ENCODE measurements around the gene TMEM88.
"Not testable (repeated sequence)": the region's sequence is repeated elsewhere in the genome, so short reads cannot be mapped to it uniquely, and the experiment has no call there.

Gene TMEM88

DNA sequence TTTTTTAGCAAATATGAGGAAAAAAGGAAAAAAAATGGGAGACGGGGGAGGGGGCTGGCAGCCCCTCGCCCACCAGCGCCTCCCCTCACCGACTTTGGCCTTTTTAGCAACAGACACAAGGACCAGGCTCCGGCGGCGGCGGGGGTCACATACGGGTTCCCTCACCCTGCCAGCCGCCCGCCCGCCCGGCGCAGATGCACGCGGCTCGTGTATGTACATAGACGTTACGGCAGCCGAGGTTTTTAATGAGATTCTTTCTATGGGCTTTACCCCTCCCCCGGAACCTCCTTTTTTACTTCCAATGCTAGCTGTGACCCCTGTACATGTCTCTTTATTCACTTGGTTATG is 1.2 kb upstream of the TMEM88 start:
- Histone ChIP-seq H3K36me3 (ENCODE audit: control insufficient read depth in 1 of 2, insufficient read depth in 2 of 2, low read length in 2 of 2) (peaks cover 32 to 48% of the 10 kb centered on the region in 2 donors), H3K9me3 (ENCODE audit: control insufficient read depth in 1 of 2, low read length in 2 of 2) (no peaks in the 10 kb centered on the region), H3K27me3 (ENCODE audit: low read depth, low read length) (no peaks in the 10 kb centered on the region), H3K27ac (ENCODE audit: low read length) (no peak overlapping the region), H3K4me1 (ENCODE audit: control insufficient read depth in 1 of 2, insufficient read depth in 2 of 2, low read length in 2 of 2) (peaks cover 14 to 38% of the 10 kb centered on the region in 2 donors), H3K4me3 (ENCODE audit: low read depth in 1 of 2, low read length in 2 of 2) (no peak overlapping the region)

DNA sequence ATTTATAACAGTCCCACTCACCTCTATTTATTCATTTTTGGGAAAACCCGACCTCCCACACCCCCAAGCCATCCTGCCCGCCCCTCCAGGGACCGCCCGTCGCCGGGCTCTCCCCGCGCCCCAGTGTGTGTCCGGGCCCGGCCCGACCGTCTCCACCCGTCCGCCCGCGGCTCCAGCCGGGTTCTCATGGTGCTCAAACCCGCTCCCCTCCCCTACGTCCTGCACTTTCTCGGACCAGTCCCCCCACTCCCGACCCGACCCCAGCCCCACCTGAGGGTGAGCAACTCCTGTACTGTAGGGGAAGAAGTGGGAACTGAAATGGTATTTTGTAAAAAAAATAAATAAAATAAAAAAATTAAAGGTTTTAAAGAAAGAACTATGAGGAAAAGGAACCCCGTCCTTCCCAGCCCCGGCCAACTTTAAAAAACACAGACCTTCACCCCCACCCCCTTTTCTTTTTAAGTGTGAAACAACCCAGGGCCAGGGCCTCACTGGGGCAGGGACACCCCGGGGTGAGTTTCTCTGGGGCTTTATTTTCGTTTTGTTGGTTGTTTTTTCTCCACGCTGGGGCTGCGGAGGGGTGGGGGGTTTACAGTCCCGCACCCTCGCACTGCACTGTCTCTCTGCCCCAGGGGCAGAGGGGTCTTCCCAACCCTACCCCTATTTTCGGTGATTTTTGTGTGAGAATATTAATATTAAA is 638 bp upstream of the TMEM88 start:
- Histone ChIP-seq H3K4me3 (ENCODE audit: low read depth in 1 of 2, low read length in 2 of 2) (no peak overlapping the region), H3K4me1 (ENCODE audit: control insufficient read depth in 1 of 2, insufficient read depth in 2 of 2, low read length in 2 of 2) (peaks cover 18 to 42% of the 10 kb centered on the region in 2 donors), H3K9me3 (ENCODE audit: control insufficient read depth in 1 of 2, low read length in 2 of 2) (no peaks in the 10 kb centered on the region), H3K36me3 (ENCODE audit: control insufficient read depth in 1 of 2, insufficient read depth in 2 of 2, low read length in 2 of 2) (peaks cover 32 to 42% of the 10 kb centered on the region in 2 donors), H3K27ac (ENCODE audit: low read length) (no peak overlapping the region), H3K27me3 (ENCODE audit: low read depth, low read length) (no peaks in the 10 kb centered on the region)

DNA sequence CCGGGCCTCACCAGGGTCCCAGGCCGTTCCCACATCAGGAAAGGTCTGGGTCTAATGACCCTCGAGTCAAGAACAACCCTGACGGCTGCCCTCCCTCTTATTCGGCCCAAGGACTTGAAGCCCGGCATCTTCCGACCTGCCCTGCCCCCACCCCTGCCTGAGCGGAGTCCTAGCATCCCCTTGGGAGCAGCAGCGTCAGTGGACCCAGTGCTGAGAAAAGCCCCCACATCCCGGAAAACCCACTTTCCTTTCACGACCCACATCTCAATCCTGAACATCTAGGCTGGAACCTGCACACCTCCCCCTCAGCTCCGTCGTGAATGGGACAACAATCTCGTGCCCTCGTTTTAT is 769 bp downstream of the TMEM88 start:
- Histone ChIP-seq H3K9me3 (ENCODE audit: control insufficient read depth in 1 of 2, low read length in 2 of 2) (no peaks in the 10 kb centered on the region), H3K4me1 (ENCODE audit: control insufficient read depth in 1 of 2, insufficient read depth in 2 of 2, low read length in 2 of 2) (peaks cover 18 to 42% of the 10 kb centered on the region in 2 donors), H3K27me3 (ENCODE audit: low read depth, low read length) (no peaks in the 10 kb centered on the region), H3K4me3 (ENCODE audit: low read depth in 1 of 2, low read length in 2 of 2) (peak overlapping the region; percentile 90 to 97), H3K36me3 (ENCODE audit: control insufficient read depth in 1 of 2, insufficient read depth in 2 of 2, low read length in 2 of 2) (peaks cover 22 to 36% of the 10 kb centered on the region in 2 donors), H3K27ac (ENCODE audit: low read length) (no peak overlapping the region)

DNA sequence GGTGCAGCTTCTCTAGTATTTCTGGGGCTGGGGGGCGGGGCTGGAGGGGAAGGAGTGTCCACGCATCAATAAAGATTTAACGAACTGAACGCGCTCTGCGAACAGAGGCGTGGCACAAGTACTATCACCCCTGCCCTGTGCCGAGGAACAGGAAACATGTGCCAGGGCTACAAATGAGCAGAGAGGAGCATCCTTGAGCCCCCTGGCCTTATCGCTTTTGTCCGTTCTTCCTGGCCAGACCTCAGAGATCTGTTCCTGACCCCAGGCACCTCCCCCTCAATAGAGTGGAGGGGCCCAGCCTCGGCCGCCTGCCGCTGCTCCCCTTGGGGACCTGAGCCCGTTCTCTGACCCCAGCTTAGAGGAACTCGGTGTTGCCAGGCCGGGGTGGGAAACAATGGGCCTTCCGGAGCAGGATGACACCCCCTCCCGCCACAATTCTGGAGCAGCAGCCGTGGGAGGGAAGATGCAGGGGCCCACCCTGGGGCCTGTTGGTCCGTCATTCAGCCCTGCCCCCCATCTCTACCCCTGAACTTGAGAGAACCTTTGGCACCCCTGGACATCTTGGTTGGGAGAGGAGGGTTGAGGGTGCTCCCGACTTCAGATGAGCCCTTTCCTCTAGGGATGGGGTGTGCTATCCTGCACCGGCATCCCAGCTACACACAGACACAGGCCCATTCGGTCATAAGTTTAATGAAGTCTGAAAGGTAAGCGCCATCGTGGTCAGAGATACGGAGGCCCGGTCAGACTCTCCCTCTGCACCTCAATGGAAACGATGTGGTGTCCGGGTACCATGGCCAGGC is 1.3 kb downstream of the TMEM88 start:
- H3K27me3 ChIP-seq (ENCODE audit: low read depth, low read length): no peaks in the 10 kb centered on the region
- H3K4me3 ChIP-seq (ENCODE audit: low read depth in 1 of 2, low read length in 2 of 2): peak overlapping the region; percentile 90 to 97
- H3K4me1 ChIP-seq (ENCODE audit: control insufficient read depth in 1 of 2, insufficient read depth in 2 of 2, low read length in 2 of 2): peaks cover 18 to 42% of the 10 kb centered on the region in 2 donors
- peaks cover 16 to 36% of the 10 kb centered on the region in 2 donors for H3K36me3 ChIP-seq (ENCODE audit: control insufficient read depth in 1 of 2, insufficient read depth in 2 of 2, low read length in 2 of 2)
- no peaks in the 10 kb centered on the region for H3K9me3 ChIP-seq (ENCODE audit: control insufficient read depth in 1 of 2, low read length in 2 of 2)
- peak overlapping the region; percentile 100 for H3K27ac ChIP-seq (ENCODE audit: low read length)

DNA sequence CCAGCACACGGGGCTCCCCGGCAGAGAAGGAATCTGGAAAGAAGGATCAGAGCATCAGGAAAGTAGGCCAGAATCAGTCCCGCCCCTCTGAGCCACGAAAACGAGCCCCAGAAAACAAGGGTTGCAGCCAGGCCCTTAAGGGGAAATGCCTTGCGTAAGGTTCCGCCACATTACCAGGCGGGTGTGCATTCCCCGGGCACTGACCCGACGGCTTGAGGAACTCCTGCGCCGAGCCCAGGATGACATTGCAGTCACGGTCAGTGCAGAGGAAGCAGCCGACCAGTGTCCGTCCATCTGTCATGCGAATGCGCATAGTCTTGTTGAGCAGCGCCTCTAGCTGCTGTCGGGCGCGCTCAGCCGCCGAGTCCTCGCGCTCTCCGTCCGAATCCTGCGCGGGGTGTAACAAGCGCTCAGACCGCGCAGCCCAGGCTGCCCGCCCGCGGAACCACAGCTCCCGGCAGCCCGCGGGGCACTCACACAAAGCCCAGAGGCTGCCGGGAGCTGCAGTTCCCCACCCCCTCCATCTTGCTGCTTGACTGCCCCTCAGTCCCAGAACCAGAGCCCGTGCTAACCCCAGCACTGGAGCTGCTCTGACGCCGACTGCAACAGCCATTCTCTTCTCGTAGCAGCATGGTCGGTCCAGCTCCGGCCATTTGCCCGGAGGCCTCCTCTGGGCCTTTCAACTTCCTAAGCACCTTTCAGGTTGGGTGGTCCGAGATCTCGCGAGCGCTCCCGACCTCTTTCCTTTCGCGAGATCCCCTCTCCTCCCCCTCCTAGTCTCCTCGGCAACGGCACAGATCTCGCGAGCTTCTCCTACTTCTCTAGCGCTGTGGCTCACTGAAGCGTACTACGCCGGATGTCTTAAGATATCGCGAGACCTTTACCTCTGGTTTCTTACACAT is 2.2 kb downstream of the TMEM88 start, which contains the start of gene NAA38:
TSS of gene NAA38 (minus strand) at position 749 of the 902 bp plus-strand sequence. CDS start at position 653, 96 bp downstream.
- peaks cover 14 to 35% of the 10 kb centered on the region in 2 donors for H3K36me3 ChIP-seq (ENCODE audit: control insufficient read depth in 1 of 2, insufficient read depth in 2 of 2, low read length in 2 of 2)
- peaks cover 18 to 34% of the 10 kb centered on the region in 2 donors for H3K4me1 ChIP-seq (ENCODE audit: control insufficient read depth in 1 of 2, insufficient read depth in 2 of 2, low read length in 2 of 2)
- H3K27ac ChIP-seq (ENCODE audit: low read length): peak within 1 kb of the TSS; percentile 100
- no peaks in the 10 kb centered on the region for H3K9me3 ChIP-seq (ENCODE audit: control insufficient read depth in 1 of 2, low read length in 2 of 2)
- H3K4me3 ChIP-seq (ENCODE audit: low read depth in 1 of 2, low read length in 2 of 2): peak within 1 kb of the TSS; percentile 90 to 97
- no peaks in the 10 kb centered on the region for H3K27me3 ChIP-seq (ENCODE audit: low read depth, low read length)

DNA sequence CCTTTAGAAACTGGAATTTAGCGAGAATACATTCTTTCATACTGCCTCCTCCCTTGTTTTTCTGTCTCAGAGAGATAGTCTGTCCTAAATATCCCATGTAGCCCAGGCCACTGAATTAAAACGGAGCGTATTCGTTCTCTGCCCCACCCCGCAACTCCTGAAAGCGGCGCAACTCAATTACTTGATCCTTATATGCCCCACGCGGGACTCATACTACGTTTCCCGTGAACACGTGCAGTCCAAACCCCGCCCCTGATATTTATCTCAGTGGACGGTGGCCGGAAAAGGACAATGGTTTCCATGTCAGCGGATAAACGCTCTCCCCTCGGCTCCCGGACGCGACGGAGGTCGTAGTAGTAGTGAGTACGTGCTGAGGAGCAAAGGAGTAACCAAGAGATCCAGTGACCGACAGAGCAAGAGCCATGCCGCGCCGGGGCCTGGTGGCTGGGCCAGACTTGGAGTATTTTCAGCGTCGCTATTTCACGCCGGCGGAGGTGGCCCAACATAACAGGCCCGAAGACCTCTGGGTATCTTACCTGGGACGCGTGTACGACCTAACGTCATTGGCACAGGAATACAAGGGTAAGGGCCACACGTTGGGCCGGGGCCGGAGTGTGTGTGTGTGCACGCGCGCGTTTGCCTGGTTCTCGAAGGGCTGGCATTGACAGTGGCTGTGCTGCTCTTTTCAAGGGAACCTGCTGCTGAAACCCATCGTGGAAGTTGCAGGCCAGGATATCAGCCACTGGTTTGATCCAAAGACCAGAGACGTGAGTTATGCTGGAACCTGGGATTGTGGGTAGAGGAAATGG is 3.1 kb downstream of the TMEM88 start, which contains the start of gene CYB5D1:
TSS of gene CYB5D1 (plus strand) at position 291 of the 809 bp plus-strand sequence. CDS start at position 423, 132 bp downstream.
- Histone ChIP-seq H3K27me3 (ENCODE audit: low read depth, low read length) (no peaks in the 10 kb centered on the region), H3K4me1 (ENCODE audit: control insufficient read depth in 1 of 2, insufficient read depth in 2 of 2, low read length in 2 of 2) (peaks cover 18 to 30% of the 10 kb centered on the region in 2 donors), H3K4me3 (ENCODE audit: low read depth in 1 of 2, low read length in 2 of 2) (peak within 1 kb of the TSS; percentile 90 to 97), H3K27ac (ENCODE audit: low read length) (peak within 1 kb of the TSS; percentile 100), H3K36me3 (ENCODE audit: control insufficient read depth in 1 of 2, insufficient read depth in 2 of 2, low read length in 2 of 2) (peaks cover 6 to 30% of the 10 kb centered on the region in 2 donors), H3K9me3 (ENCODE audit: control insufficient read depth in 1 of 2, low read length in 2 of 2) (no peaks in the 10 kb centered on the region)

DNA sequence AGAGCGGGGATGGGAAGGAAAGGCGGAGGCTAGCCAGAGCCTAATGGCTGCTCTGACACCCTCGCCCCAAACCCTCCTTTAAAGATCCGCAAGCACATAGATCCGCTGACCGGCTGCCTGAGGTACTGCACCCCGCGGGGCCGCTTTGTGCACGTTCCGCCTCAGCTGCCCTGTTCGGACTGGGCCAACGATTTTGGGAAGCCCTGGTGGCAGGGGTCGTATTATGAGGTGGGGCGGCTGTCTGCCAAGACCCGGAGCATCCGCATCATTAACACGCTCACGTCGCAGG is 3.6 kb downstream of the TMEM88 start:
- no peaks in the 10 kb centered on the region for H3K27me3 ChIP-seq (ENCODE audit: low read depth, low read length)
- H3K4me3 ChIP-seq (ENCODE audit: low read depth in 1 of 2, low read length in 2 of 2): peak overlapping the region; percentile 90 to 97
- H3K9me3 ChIP-seq (ENCODE audit: control insufficient read depth in 1 of 2, low read length in 2 of 2): no peaks in the 10 kb centered on the region
- H3K36me3 ChIP-seq (ENCODE audit: control insufficient read depth in 1 of 2, insufficient read depth in 2 of 2, low read length in 2 of 2): peaks cover 3 to 24% of the 10 kb centered on the region in 2 donors
- H3K4me1 ChIP-seq (ENCODE audit: control insufficient read depth in 1 of 2, insufficient read depth in 2 of 2, low read length in 2 of 2): peaks cover 18 to 30% of the 10 kb centered on the region in 2 donors
- peak overlapping the region; percentile 100 for H3K27ac ChIP-seq (ENCODE audit: low read length)

DNA sequence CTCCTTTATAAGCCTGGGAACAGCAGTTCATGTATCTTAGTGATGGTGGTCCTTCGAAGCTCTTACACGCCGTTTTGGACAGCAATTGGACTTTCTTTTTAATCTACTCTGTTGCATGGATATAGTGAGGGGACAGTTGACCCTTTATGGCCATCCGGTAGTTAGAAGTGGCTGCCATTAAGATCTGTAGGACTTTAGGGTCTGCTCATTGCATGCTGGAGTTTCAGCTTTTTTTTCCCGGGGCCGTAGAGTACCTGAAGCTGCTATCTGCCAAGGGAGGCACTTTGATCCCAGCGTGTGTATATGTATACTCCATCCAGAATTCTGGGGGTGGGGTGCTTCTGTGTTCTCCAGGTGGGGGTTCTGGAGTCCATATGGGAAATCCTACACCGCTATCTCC is 4.2 kb downstream of the TMEM88 start:
- H3K4me1 ChIP-seq (ENCODE audit: control insufficient read depth in 1 of 2, insufficient read depth in 2 of 2, low read length in 2 of 2): peaks cover 18 to 30% of the 10 kb centered on the region in 2 donors
- peaks cover 3 to 21% of the 10 kb centered on the region in 2 donors for H3K36me3 ChIP-seq (ENCODE audit: control insufficient read depth in 1 of 2, insufficient read depth in 2 of 2, low read length in 2 of 2)
- no peaks in the 10 kb centered on the region for H3K27me3 ChIP-seq (ENCODE audit: low read depth, low read length)
- peak overlapping the region; percentile 90 to 97 for H3K4me3 ChIP-seq (ENCODE audit: low read depth in 1 of 2, low read length in 2 of 2)
- no peaks in the 10 kb centered on the region for H3K9me3 ChIP-seq (ENCODE audit: control insufficient read depth in 1 of 2, low read length in 2 of 2)
- peak overlapping the region; percentile 100 for H3K27ac ChIP-seq (ENCODE audit: low read length)

DNA sequence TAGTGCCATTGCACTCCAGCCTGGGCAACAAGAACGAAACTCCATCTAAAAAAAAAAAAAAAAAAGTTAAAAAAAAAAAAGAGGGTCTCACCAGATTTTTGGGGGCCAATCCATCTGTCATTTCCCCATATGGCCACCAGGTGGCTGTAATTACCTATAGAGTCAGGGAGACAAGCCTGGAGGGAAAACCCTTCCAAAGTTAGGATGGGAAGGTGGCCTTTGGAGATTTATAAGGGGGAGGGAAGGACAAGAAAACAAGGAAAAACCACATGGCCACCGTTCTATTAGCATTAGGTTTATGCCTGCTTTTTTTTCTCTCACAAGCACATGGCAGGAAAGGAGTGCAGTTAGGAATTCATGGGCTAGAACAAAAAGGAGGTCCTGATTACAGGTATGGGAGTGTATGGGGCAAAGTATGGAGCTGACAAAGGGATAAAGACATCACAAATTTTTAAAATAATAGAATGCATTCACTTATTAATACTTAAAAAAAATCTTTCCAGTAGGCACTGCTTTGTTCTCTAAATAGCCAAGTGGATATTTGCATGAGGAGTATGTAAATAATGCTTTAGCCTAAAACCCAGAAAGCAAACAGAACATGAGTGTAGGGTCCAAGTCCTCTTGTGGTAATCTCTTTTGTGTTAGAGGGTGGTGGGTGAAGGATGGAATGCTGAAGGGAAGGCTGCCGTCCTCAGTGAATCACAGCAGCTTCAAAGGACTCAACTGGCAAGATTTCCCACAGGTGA is 8.0 kb downstream of the TMEM88 start:
- H3K9me3 ChIP-seq (ENCODE audit: control insufficient read depth in 1 of 2, low read length in 2 of 2): no peaks in the 10 kb centered on the region
- H3K27ac ChIP-seq (ENCODE audit: low read length): no peak overlapping the region
- no peak overlapping the region for H3K4me3 ChIP-seq (ENCODE audit: low read depth in 1 of 2, low read length in 2 of 2)
- no peaks in the 10 kb centered on the region for H3K27me3 ChIP-seq (ENCODE audit: low read depth, low read length)
- peaks cover 10 to 11% of the 10 kb centered on the region in 2 donors for H3K4me1 ChIP-seq (ENCODE audit: control insufficient read depth in 1 of 2, insufficient read depth in 2 of 2, low read length in 2 of 2)
- peaks cover 8 to 21% of the 10 kb centered on the region in 2 donors for H3K36me3 ChIP-seq (ENCODE audit: control insufficient read depth in 1 of 2, insufficient read depth in 2 of 2, low read length in 2 of 2)

DNA sequence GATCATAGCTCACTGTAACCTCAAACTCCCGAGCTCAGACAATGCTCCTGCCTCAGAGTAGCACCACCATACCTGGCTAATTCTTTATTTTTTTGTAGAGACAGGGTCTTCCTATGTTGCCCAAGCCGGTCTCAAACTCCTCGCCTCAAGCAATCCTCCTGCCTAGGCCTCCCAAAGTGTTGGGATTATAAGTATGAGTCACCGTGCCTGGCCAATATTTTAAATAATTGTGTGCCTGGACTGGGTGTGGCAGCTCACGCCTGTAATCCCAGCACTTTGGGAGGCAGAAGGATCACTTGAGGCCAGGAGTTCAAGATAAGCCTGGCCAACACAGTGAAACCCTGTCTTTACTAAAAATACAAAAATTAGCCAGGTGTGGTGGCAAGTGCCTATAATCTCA is 9.5 kb downstream of the TMEM88 start:
- H3K27ac ChIP-seq (ENCODE audit: low read length); H3K27me3 ChIP-seq (ENCODE audit: low read depth, low read length); H3K4me1 ChIP-seq (ENCODE audit: control insufficient read depth in 1 of 2, insufficient read depth in 2 of 2, low read length in 2 of 2); H3K9me3 ChIP-seq (ENCODE audit: control insufficient read depth in 1 of 2, low read length in 2 of 2); H3K4me3 ChIP-seq (ENCODE audit: low read depth in 1 of 2, low read length in 2 of 2): not testable (repeated sequence)
- H3K36me3 ChIP-seq (ENCODE audit: control insufficient read depth in 1 of 2, insufficient read depth in 2 of 2, low read length in 2 of 2): peaks cover 8 to 21% of the 10 kb centered on the region in 2 donors

Data from muscle layer of duodenum (tissue), 2 donors.